AG04450 (cell line): ENCODE data around the gene GSG1L2. TPM values are rescaled to one million over a fixed set of nuclear protein-coding genes. Genes with fewer than 3 reads are reported as not detected.

ENCODE experiments used
- CTCF ChIA-PET: fragments of 300-600, 350-600 bp; formaldehyde crosslinking; extraction: SDS; loops from one replicate; lab custom pipeline; 2022; ENCODE audit warnings: antibody characterized with exemption, inconsistent platforms; lab: Charles Lee
- POLR2A ChIA-PET: fragments of 350-600 bp; formaldehyde crosslinking; extraction: SDS; loops from one replicate; lab custom pipeline; 2021; ENCODE audit warnings: antibody characterized with exemption, inconsistent platforms; lab: Yijun Ruan, JAX
- DNase-seq: peaks from one replicate; pipeline ENCODE4 v3.0.0-alpha.2; 2011; ENCODE audit warnings: low read depth, low spot score
- H3K27ac ChIP-seq: one replicate; pipeline ENCODE4 v1.5.1; 2012; ENCODE audit warnings: low read depth, low read length, control low read depth
- H3K27me3 ChIP-seq: one replicate; pipeline ENCODE4 v1.6.0; 2012; ENCODE audit warnings: low read length; ENCODE audit not compliant: control insufficient read depth, insufficient read depth
- H3K4me3 ChIP-seq: 2 replicates; pipeline ENCODE4 v1.5.1; 2011; ENCODE audit warnings: mild to moderate bottlenecking, low read depth, low read length, control low read depth
- H3K9me3 ChIP-seq: 2 replicates; pipeline ENCODE4 v1.5.1; 2012; ENCODE audit warnings: low read length; ENCODE audit not compliant: control insufficient read depth, insufficient read depth
- polyA minus RNA-seq: library from RNA; depleted of rRNA, polyadenylated mRNA; stranded (reverse); fragments of >200 nt; gene quantifications from 2 replicates; pipeline ENCODE4 v1.2.3, GENCODE V29; 2011; rRNA and poly(A)+ RNA removed
- polyA plus RNA-seq: library from polyadenylated mRNA; depleted of rRNA; stranded (reverse); fragments of >200 nt; gene quantifications from 2 replicates; pipeline ENCODE4 v1.2.3, GENCODE V29; 2011; rRNA removed
- TF ChIP-seq, protein P1 (sequence below): IDR thresholded peaks from 2 replicates; pipeline ENCODE4 v1.5.1; 2011; ENCODE audit warnings: low read depth, low read length, control low read depth, inconsistent platforms

Gene GSG1L2
- polyA plus RNA-seq (not detected in 2 replicates), polyA minus RNA-seq (not detected in 2 replicates)

GRCh38 chr17:9821921-9822320 lies at the start of gene GSG1L2:
TSS of gene GSG1L2 (minus strand) at chr17:9822079. CDS start at chr17:9822071, 8 bp downstream.
- Histone ChIP-seq H3K27ac (no peak within 1 kb of the TSS), H3K4me3 (no peak within 1 kb of the TSS), H3K27me3 (no peaks in the 10 kb centered on the region), H3K9me3 (peaks cover 41% of the 10 kb centered on the region)
- TF ChIP-seq, protein P1, sequence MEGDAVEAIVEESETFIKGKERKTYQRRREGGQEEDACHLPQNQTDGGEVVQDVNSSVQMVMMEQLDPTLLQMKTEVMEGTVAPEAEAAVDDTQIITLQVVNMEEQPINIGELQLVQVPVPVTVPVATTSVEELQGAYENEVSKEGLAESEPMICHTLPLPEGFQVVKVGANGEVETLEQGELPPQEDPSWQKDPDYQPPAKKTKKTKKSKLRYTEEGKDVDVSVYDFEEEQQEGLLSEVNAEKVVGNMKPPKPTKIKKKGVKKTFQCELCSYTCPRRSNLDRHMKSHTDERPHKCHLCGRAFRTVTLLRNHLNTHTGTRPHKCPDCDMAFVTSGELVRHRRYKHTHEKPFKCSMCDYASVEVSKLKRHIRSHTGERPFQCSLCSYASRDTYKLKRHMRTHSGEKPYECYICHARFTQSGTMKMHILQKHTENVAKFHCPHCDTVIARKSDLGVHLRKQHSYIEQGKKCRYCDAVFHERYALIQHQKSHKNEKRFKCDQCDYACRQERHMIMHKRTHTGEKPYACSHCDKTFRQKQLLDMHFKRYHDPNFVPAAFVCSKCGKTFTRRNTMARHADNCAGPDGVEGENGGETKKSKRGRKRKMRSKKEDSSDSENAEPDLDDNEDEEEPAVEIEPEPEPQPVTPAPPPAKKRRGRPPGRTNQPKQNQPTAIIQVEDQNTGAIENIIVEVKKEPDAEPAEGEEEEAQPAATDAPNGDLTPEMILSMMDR: no peak
- no peak for DNase-seq
- ChIA-PET CTCF (no interaction called here), POLR2A (no interaction called here)

- ChIA-PET POLR2A (no interaction called here), CTCF (no interaction called here)
- H3K27ac ChIP-seq: no peak overlapping the region
- DNase-seq: no peak
- TF ChIP-seq, protein P1: no peak
- H3K9me3 ChIP-seq: peaks cover 38% of the 10 kb centered on the region
- no peak overlapping the region for H3K4me3 ChIP-seq
- no peaks in the 10 kb centered on the region for H3K27me3 ChIP-seq
Measured at GRCh38 chr17:9868552-9868951, 46.7 kb upstream of the GSG1L2 start.

DNA sequence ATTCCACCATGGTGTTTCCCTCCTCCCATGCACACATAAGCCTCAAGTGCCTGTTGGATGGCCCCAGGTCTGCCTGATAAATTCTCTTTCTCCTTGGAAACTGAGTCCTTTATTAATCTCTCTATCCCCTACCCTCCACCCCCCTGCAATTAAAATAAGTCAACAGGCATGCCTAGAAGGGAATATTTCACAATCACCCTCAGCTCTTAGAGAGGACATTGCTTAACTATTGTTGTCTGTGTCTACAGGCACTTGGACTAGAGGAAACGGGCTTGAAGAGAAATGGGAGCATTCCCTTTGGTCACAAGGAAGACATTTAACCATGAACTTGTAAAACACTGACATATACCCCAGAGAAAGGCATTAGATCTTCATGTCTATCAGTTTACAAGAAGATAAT lies 43.7 kb upstream of the GSG1L2 start:
- Histone ChIP-seq H3K9me3 (peaks cover 31% of the 10 kb centered on the region), H3K4me3 (no peak overlapping the region), H3K27me3 (no peaks in the 10 kb centered on the region), H3K27ac (no peak overlapping the region)
- ChIA-PET CTCF (interaction anchor here (1.2 kb wide), 1 partner anchor 24 kb away, joined by 3 read pairs; no protein-coding TSS in a partner anchor), POLR2A (no interaction called here)
- TF ChIP-seq, protein P1: no peak
- no peak for DNase-seq

DNA sequence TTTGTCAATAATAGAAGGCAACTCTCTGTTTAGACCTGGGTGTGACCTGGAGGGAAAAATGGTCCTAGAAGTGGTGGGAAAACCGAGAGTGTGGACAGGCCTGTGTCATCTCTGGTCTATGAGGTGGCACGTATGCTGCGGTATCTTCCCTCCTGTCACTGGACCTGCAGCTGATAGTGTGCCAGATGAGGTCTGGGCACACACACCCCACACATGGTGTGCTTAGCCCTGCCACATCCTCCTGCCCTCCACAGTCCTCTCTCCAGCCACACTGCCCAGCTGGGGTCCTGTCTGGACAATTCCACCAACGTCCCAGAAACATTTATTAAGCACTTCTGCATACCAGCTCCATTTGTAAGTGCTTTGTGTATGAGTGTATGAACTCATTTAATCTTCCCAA lies 41.1 kb upstream of the GSG1L2 start:
- CTCF ChIA-PET: no interaction called here
- POLR2A ChIA-PET: no interaction called here

DNA sequence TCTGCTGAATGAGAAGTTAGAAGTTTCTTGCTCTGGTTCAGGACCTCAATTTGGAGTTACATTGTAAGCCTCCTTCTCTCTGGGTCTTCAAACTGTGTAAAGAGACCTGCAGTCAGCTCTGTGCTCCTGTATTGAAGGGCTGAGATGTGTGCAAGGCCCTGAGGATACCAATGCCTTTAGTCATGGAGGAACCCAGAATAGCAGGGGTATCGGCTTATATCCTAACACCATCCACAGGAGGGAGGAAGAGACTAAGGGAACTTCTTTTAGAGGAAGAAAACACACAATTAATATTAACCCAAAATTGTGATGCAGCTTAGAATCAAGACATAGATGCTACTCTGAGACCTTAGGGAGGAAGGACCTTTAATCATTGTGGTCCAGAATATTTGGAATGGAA lies 40.3 kb upstream of the GSG1L2 start:
- Histone ChIP-seq H3K27ac (no peak overlapping the region), H3K27me3 (no peaks in the 10 kb centered on the region), H3K9me3 (peaks cover 31% of the 10 kb centered on the region; the same call in 1 of the 2 replicates), H3K4me3 (no peak overlapping the region)
- POLR2A ChIA-PET: no interaction called here
- DNase-seq: no peak
- TF ChIP-seq, protein P1: no peak
- CTCF ChIA-PET: no interaction called here

More for the DNA sequence above, 41.1 kb upstream of the GSG1L2 start:
- peaks cover 31% of the 10 kb centered on the region; the same call in 1 of the 2 replicates for H3K9me3 ChIP-seq
- DNase-seq: no peak
- H3K27me3 ChIP-seq: no peaks in the 10 kb centered on the region
- H3K4me3 ChIP-seq: no peak overlapping the region
- H3K27ac ChIP-seq: no peak overlapping the region
- TF ChIP-seq, protein P1: no peak
